Uterus (tissue), 2 donors: ENCODE measurements around the gene FGF9.

Source experiments
- POLR2A ChIP-seq, 2 donors: fragments of 450-650 bp; IDR thresholded peaks; one replicate each; pipeline ENCODE4 v1.6.1; 2016; ENCODE audit warnings: antibody characterized with exemption in 2 of 2, mild to moderate bottlenecking in 1 of 2, moderate library complexity in 1 of 2
- TF ChIP-seq, protein P1 (sequence below), 4 experiments: fragments of 200-600 bp in 2 of 4; fragments of 450-650 bp in 2 of 4; sonication (generic) in 2 of 4; IDR thresholded peaks; one replicate each; pipeline ENCODE4 v1.5.1; 2016 to 2019; ENCODE audit warnings: antibody characterized with exemption in 4 of 4, mild to moderate bottlenecking in 2 of 4, moderate library complexity in 1 of 4

DNA sequence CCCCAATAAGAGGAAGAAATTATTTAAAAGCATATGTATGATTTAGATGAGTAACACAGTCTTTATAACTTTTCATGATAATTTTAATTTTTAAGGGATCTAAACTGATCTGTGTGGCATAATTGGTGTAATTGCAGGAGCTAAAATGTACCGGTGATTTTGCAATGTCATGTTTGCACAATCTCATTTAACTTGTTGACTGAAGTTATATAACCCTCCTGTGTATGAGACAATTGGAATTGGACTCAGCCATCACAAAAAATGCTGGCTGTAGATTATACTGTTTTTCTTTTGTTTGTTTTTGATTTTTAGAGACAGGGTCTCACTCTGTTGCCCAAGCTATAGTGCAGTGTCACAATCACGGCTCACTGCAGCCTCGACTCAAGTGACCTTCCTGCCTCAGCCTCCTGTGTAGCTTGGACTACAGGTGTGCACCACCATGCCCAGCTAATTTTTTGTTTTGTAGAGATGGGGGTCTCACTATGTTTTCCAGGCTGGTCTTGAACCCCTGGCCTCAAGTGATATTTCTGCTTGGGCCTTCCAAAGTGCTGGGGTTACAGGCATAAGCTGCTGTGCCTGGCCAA lies 26.1 kb downstream of the FGF9 start:
- TF ChIP-seq, protein P1, sequence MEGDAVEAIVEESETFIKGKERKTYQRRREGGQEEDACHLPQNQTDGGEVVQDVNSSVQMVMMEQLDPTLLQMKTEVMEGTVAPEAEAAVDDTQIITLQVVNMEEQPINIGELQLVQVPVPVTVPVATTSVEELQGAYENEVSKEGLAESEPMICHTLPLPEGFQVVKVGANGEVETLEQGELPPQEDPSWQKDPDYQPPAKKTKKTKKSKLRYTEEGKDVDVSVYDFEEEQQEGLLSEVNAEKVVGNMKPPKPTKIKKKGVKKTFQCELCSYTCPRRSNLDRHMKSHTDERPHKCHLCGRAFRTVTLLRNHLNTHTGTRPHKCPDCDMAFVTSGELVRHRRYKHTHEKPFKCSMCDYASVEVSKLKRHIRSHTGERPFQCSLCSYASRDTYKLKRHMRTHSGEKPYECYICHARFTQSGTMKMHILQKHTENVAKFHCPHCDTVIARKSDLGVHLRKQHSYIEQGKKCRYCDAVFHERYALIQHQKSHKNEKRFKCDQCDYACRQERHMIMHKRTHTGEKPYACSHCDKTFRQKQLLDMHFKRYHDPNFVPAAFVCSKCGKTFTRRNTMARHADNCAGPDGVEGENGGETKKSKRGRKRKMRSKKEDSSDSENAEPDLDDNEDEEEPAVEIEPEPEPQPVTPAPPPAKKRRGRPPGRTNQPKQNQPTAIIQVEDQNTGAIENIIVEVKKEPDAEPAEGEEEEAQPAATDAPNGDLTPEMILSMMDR (IDR thresholded peaks at IDR 0.05) = no peak
- no peak for TF ChIP-seq POLR2A (IDR thresholded peaks at IDR 0.05)
